HG03066 (cell line): Measurements from ENCODE around the gene PDZRN3.

Experiments
- ATAC-seq: cut with Tn5 transposase; IDR thresholded peaks from one replicate; pipeline ENCODE4 v1.9.1; 2021; ENCODE audit warnings: low read depth; ENCODE audit not compliant: unreplicated experiment

Gene PDZRN3

DNA sequence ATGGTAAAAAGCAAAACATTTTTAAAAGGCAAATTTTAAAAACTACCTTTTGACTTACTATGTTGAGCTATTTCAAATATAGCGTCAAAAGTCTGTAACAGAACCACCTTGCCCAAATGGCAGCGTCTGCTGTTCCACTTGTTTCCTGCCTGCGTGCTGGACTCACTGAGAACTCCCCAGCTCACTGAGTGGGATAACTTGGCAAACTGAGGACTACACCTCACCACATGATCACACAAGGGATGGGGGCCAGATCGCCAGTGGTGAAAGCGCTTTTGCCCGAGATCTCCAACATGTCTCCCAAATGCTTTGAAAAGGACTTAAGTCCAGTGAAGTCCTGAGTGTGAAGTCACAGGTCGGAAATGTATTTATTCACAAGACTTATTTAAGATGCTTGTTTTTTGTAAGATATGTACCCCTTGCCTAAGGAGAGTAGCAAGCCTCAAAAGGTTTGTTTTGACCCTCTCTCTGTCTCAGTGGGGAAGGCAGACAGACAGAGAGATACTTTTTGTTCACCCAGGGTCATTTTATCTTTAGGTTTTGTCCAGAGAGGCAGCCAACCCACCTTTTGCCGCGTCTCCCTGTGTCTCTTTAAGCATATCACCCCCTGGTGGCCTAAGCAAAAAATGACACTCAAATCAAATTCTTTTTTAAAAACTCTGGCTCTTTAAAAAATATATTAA lies 192.6 kb downstream of the PDZRN3 start:
- no peak for ATAC-seq

DNA sequence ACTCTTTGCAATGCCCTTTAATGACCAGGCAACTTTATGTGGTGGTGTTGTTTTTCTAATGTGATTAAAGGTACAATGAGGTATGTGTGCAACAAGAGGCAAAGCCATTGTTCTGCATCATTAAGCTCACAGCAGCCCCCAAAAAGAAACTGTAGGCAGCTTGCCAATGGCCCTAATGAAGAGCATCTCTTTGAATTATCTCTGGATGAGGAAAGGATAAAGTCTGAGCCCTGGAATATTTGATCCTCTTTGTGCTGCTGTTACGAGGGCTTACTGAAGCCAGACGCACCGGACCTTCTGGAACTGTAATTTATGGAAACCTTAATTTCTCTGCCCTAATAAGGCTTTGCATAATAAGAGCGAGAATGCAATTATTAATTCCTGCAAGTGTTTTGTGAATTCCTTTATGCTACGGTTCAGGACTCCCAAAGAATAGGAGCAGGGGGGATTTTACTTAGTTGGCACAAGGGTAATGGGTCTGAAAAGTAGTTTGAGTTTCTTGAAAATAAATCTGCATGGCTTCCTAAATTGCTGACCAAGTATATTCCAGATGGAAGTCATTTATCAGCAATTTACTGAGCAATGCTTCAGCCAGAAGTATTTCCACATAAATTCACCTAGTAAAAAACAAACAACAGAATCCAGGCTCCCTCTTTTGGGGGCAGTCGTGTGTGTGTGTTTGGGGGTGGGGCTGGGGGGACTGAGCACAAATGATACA lies 193.4 kb downstream of the PDZRN3 start:
- ATAC-seq: no peak

GRCh38 chr3:73427048-73427706 lies 197.6 kb downstream of the PDZRN3 start:
- ATAC-seq: no peak

DNA sequence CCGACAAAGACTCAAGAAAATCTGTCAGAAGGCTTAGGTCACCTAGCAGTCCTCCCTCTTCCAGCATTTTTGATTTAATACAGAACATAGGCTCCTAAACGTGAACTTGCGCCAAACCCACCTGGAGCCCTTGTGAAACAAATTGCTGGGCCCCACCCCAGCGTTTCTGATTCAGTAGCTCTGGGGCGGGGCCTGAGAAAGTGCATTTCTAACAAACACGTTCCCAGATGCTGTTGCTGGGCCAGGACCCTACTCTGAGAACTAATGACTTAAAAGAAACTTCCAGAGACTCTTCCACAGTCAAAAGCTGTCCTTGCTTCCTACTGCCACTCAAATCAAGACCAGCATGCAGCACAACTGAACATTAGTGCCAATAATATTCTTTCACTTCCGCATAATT lies 198.1 kb downstream of the PDZRN3 start:
- no peak for ATAC-seq

DNA sequence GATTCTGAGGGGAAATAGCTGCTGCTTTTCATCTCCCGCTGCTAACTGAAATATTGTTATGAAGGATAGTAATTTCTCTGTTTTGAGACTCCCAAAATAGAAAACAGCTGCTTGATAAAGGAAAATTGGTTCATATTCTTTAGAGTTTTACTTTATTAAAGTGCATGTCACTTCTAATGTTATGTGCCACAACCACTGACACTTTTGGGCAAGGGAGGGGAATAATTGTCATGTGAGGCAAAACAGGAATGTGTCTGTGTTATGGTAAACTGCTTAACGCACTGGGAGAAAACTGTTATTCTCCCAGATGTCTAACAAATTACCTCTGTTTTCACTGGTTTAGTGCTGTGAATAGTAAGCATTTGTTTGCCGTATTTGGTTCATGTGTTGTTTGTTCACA lies 201.6 kb downstream of the PDZRN3 start:
- ATAC-seq: no peak

- ATAC-seq: no peak
Measured at GRCh38 chr3:73422571-73422970, 202.2 kb downstream of the PDZRN3 start.

- ATAC-seq: no peak
Measured at GRCh38 chr3:73419942-73420341, 204.8 kb downstream of the PDZRN3 start.

- no peak for ATAC-seq
Measured at GRCh38 chr3:73419179-73419803, 205.4 kb downstream of the PDZRN3 start.

DNA sequence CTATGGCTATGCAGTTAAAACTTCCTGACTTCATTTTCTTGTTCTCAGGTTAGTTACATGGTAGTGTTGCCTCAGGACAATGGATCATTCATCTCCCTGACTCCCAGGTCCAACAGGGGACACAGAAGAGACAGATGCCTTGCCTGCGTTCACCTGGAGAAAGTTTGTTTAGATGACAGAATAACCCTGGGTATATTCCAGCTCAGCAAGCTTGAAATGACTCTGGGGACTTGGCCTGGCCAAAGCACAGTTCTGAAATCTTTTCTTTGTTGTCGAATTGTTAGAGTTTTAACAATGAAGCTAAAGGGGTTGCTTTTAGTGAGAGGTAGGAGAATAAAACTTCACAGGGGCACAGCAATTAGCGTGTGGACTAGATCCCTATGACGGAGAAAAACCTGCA lies 206.1 kb downstream of the PDZRN3 start:
- ATAC-seq: no peak

DNA sequence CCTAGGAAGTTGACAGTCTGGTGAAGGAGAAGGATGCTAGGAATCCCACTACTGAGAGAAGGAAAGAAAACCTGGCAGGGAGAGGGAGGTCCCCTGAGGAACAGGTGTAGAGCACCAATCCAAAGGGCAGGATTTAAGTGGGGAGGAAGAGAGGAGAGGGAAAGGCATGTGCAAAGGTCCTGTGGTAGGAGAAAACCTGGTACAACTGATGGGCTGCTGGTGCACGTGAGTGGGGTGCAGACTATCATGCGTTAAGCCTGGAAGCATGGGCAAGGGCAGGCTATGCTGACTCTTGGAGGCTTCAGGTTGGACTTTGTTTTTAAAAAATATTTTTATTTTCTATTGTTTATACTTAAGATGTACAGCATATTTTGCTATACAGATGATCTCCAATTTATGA lies 209.6 kb downstream of the PDZRN3 start:
- no peak for ATAC-seq

DNA sequence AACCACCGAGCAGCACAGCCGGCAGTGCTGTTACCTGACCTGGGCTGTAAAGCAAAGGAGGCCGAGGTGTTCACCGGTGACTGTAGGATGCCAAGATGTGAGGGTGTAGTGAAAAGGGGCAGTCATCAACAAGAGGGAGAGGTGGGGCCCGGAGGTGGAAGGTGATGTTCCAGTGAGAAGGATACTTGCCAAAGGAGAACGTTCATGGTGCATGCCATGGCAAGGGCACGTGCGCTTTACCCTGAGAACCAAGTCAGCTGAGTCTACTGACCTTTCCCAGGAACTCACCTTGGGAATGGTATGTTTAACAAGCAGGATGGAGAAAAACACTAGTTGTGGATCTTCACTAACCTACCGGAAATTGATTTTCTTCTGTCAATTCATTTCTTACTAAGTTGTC lies 211.1 kb downstream of the PDZRN3 start:
- no peak for ATAC-seq

DNA sequence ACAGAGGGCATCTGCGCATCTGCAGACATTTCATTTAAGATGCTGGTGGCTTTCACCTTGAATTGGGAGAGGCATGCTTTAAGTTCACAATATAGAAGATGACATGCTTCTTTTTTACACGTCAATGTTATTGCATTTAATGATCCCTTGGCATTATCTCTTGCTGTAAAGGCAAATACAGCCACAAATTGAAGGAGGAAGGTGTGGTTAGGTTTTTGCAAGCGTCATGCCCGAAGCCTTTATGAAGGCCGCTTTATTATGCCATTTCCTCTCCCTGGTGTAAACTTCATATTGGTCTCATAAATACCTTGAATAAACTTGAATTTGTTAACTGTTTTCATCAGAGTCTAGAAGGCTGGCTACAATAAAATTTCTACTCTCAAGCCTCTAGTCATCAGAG lies 212.7 kb downstream of the PDZRN3 start:
- ATAC-seq: no peak

GRCh38 chr3:73411545-73411944 lies 213.2 kb downstream of the PDZRN3 start:
- ATAC-seq: no peak

DNA sequence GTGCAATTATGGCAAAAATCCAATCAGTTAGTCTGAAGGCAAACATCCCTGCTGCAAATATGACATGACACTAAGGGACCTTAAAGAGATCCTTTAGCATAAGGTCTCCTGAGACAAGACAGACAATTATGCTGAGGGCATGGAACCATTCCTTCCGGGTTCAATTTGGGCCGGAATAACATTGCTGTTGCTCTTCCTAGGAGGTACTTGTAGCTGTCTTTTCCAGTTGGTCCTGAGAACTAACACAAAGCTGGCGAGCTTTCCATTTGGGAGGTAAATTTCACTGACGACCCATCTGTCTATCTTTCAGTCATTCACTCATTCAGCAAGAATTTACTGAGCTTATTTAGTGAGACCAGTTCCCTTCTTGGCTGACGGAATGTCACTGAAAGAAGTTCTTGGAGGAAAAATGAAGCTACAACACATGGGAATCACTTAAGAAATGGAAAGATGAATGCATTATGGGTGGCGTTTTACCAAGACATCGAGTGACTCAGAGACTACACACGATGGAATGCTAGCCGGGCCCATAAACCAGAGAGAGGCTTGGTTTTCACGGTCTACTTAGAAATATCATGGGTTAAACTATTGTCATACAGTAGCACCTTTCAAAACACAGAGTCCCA lies 215.5 kb downstream of the PDZRN3 start:
- no peak for ATAC-seq

DNA sequence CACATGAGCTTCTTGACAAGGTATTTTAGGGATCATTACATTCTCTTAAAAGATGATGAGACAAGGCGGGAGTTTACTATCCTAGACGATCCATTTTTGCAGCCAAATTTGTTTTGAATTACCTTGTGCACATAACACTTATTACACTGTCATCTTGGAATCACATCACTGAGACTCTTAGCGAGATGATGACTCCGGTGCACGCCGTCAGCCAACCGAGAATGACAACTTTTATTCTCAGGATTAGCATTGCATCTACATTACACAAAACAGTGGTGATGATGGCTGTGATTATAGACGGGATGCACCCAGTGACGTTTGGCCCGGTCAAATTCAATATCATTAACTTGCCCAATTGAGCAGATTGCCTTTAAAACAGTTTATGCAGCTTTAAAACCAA lies 216.1 kb downstream of the PDZRN3 start:
- ATAC-seq: no peak

DNA sequence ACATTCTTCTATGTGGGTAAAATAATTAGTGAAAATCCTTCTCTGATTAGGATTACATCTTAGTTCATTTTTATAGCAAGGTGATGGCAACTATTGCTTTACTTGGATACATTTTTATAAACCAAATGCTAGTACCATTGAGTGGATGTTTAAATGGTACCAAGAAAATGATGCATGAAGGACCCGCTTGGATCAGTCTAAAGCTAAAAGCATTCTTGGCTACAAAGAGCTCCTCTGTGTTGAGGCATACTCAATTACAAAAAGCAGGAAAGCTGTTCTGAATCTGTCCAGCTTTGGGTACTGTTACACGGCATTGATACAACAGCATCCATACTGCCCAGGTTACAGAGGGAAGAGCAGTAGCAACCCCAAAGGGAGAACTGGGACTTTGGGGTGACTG lies 217.2 kb downstream of the PDZRN3 start:
- ATAC-seq: no peak

DNA sequence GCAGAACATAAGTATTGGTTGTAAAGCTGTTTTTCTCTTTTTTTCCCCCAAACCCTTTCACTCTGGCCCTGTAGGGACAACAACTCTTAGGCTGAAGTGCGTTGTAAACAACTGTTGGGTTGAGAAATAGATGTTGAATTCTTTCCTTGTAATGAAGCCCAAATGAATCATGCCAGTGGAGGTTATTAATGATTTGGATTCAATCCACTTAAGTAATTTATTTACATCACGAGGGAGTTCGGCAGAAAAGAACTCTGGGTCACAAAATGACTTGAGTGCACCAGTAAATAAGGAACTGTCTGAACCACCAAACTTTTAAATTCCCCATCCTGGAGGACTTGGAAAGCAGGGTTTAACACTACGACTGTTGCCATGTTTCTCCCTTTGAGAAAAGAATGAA lies 218.9 kb downstream of the PDZRN3 start:
- no peak for ATAC-seq

DNA sequence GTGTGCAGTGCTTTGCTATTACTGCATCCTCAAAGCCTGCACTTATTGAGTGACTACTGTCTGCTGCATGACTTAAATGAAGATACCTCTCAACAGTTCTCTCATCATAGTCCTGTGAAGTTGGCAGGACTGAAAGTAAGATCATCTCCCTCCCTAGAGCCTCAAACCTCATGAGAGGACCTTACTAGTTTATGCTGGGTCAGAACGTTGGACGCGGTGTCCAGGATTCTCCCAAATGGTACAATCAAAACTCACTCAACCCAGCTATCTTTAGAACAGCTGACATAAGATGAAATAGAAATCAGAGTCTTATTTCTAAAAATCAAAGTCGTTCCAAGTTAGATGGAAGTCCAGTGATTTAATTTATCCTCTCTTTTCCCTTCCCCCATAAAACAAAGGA lies 219.7 kb downstream of the PDZRN3 start:
- ATAC-seq: no peak

DNA sequence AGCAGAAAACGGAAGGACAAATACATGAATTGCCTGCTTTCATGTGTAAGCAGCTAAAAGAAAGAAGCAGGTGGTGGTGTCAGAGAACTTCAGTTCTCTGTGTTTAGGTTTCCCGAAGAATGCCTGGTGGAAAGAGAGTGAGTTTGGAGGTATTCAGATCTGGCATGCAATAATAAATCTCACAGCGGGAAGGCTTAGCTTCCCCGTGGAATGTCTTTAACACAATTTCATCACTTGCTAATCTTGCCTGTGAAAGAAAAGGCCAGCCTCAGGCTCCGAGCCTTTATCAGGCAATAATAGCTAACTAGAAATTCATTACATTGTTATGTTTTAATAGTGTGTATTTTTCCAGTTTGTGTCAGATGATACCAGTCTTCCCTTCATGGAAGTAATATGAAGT lies 220.3 kb downstream of the PDZRN3 start:
- ATAC-seq: no peak

DNA sequence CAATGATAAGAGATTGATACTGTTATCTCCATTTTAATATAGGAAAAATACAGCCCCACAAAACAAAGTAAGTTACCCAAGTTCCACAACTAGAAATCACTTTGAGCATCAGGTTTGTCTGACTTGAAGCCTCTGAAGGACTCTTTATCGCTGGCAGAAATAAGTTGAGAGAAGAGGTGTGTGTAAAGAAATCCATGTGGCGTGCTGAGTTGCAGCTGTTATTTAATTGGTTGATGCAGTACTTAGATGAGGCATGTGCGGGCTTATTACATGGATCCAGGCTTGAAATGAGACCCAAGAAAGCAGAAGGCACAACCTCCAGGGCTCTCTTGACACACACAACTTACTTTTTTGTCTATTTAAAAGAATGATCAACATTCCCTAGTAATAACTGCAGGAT lies 221.3 kb downstream of the PDZRN3 start:
- no peak for ATAC-seq
